CD4-positive, alpha-beta T cell treated with Interleukin-6 for 4 hours (primary cell): ENCODE results near the gene SLC2A10.

Experiments used
- DNase-seq: peaks from one replicate; pipeline ENCODE4 v3.0.0-alpha.2; 2020; ENCODE audit warnings: mixed read lengths

Gene SLC2A10

DNA sequence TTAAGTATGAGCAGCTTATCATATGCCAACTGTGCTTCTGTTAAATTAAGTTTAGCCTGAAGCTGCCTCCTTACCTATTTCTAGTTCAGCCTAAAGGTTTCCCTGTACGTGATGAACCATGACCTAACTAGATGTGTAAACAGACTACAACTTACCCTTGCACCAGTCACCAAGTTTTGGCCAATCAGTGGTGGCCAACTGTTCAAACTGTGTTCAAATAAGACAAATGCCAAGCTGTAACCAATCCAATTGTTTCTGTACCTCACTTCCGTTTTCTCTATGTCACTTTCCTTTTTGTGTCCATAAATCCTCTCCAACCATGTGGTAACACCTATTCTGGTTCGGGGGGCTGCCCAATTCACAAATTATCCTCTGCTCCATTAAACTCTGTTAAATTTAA is 6.0 kb upstream of the SLC2A10 start:
- no peak for DNase-seq

DNA sequence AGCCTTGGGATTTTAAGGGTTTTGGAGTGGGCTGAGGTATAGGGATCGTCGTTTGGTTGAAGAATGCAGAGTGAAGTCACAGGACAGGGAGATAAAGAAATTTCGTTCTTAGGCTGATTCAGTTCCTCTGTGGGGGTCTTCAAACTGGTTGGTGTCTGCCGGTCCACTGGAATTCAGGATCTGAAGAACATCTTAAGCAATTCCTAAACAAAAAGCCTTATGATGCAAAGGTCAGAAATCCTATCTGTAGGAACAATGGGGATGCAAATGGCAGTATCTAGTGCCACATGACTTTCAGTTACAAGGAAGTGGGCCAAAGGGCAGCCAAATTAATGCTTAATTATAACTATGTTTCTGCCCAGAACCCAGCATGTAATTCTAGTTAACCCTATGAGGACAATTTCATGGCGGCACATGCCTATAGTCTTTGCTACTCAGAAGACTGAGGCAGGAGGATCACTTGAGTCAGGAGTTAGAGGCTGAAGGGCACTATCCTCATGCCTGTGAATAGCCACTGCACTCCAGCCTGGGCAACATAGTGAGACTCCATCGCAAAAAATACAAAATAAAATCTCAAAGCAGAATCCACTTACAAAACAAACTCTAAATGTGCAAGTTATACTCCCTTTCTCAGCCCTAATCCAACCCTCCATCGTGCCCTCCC is 4.6 kb upstream of the SLC2A10 start:
- no peak for DNase-seq

DNA sequence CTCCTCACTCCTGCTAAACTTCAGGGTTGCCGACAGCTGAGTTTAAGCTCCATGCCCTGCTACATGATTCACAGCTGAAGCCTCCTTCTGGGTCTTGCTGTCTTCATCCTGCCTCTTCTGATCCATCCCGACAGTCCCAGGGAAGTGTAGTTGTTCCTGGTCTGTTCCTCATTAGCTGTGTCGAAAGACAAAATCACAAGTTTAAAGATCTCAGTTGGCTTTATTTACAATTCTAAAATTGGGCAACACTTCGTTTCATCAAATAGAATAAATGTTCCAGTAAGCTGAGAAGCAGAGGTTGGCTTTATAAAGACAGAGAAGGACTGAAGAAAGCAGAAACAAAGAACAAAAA is 4.1 kb upstream of the SLC2A10 start:
- no peak for DNase-seq

DNA sequence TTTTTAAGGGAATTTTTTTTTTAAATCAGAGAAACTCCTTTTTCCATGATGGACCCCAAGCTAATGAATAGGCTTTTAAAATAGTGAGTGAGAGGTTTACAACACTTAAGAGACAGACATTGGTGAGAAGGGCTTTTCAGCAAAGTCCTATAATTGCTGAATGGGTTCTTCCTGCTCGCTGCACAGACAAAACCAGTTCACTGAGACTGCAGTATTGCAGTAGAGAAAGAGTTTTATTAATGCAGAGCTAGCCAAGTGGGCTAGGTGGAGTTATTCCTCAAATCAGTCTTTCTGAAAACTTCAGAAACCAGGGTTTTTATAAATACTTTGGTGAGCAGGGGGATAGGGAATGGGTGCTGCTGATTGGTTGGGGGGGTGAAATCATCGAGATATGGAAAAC is 3.2 kb upstream of the SLC2A10 start:
- no peak for DNase-seq

DNA sequence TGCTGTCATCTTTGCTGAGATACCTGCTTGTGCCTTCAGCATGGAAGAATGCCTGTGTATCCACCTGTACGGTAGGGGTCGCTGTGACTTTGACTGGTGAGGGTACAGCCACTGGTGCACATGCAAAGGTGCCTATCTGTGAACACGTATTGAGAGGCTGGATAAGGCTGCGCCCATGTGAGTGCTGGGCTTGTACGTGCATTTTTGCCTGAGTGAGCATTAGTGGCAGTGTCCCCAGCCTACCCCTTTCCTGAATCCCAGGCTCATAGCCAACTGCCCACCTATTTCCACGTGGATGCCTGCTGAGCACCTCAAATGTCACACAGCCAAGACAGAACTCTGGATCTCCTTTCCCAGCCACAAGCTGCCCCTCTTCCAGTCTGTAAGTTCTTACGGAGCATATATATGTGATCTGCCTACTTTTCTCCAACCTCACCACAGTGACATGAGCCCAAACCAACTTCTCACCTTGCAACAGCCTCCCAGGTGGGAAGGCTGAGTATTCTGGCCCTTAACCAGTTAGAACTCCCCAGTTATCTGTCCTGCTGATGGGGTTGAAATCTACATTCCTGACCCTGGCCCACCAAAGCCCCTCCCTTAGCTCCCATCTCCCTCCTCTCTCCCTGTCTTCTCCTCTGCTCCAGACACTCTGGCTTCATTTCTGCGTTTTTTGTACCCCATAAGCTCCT is 1.1 kb upstream of the SLC2A10 start:
- DNase-seq: no peak

DNA sequence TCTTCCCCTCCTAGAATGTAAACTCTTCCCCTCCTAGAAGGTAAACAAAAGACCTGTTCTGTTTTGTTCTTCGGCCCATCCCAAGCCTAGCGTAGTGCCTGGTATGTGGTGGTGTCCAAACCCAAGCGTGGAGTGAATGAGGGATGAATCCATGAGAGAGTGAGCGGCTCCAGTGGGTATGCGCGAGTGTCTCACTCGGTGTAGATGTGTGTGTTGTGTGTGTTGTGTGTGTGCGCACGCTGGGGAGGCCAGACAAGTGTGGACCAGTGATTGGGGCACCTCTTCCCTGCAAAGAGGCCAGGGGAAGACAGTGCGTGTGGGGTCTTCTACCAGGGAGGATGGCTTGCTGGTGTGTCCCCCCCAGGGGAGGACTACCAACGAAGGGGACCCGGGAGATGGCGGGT is 392 bp upstream of the SLC2A10 start:
- no peak for DNase-seq

DNA sequence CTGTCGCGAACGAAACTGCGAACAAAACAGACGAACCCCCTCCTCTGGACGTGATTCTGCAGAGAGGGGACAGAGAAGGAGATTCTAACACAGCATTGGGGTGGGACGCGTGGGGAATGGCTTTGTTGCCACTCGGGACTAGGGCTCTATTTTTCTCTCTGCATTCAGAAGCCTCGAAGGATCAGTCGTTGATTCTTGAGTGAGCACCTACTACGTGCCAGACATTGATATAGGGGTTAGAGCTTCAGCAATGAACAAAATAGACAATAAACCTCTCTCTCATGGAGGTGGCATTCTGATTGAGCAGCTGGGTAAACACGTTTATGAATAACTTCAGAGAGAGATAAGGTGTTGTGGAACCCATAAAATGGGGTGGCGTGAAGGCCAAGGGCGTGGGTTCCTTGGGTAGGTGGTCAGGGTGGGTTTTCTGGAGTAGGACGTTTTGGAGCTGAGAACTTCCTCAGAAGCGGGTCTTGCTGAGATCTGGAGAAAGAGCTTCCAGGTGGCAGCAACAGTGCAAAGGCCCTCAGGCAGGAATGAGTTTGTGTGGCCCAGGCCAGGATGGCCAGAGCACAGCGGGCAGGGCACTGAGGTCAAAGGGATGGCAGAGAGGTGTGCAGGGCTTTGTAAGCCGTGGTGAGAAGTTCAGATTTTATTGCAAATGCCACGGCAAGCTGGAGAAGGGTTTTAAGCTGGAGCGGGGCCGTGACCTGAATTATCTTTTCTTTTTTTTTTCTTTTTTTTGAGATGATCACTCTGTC is 884 bp downstream of the SLC2A10 start:
- DNase-seq: no peak

DNA sequence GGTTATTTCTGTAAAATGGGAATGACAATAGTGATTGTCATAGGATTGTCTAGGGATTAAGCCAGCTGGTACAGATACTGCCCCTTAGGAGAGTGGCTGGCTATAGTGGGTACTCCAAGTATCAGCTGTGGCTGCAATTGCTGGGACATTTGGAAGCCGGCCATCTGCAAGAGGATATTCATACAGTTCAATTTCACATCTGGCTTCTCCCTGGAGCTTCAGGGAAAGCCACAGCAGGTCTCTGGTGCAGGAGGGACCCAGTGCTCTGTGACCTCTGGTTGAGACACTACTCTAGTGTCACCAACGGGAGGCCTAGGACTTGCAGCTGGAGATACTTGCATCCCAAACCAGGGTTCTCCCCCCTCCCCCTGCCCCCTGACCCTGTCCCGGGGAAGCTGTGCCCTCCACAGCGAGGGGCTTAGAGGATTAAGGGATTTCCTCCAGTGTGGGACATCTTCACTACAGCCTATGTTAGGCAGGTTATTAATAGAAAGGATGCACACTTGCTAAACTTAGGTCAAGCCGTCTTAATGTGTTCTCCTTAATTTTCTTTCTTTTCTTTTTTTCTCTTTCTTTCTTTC is 2.7 kb downstream of the SLC2A10 start:
- no peak for DNase-seq

DNA sequence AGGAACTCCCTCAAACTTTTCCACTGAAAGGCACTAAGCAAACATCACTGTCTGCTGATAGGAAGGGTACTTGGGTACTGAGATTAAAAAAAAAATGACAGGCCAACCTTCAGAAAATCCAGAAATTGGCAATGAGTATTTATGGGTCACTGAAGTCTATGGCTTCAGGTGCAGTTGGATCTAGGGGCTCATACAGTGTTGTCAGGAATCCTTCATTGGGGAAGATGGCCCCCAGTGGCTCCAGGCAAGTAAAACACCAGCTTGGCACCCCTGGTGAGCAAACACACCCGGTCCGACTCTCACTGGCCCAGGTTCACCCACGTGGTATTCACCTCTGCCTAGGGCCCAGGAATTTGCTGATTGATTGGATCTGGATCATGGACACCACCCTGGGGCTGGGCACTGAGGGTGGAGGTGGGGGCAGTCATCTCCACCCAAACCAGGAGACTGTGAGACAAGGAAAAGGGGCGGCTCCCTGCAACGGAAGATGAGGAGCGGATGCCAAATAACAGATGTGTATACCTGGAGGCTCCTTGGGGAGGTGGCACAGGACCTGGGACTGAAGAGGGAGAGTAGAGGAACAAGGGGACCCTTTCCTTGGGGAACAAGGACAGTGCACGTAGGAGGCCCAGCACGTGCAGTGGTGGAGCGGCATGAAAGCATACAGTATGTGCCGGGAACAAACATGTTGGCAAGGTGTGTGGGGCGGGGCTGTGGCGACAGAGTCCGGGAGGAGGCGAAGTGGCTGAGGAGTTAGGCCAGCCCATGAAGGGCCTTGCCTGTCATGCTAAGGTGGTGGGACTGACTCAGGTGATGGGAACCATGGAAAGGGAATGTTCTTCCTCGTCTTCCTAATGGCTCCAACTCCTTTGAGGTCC is 4.7 kb downstream of the SLC2A10 start:
- no peak for DNase-seq

DNA sequence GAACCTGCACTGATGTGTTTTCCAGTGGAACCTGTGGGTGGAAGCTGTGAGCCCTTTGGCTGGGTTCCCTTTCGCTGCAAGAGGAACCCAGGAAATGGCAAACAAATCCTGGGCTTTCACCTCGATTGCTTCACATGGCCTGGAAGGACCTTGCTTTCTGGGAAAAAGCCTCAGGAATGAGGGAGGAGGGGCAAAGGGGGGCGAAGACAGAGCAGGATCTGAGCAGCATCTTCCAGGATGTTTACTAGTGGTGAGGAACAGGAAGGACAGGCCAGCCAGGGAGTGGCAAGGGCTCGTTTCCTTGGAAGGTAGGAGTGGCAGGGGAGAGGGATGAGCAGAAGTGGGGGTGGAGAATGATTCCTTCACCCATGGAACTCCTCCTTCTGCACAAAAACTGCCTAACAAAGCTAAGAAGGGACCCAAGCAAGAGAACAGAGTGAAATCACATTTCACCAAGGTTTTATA is 5.9 kb downstream of the SLC2A10 start:
- DNase-seq: no peak

DNA sequence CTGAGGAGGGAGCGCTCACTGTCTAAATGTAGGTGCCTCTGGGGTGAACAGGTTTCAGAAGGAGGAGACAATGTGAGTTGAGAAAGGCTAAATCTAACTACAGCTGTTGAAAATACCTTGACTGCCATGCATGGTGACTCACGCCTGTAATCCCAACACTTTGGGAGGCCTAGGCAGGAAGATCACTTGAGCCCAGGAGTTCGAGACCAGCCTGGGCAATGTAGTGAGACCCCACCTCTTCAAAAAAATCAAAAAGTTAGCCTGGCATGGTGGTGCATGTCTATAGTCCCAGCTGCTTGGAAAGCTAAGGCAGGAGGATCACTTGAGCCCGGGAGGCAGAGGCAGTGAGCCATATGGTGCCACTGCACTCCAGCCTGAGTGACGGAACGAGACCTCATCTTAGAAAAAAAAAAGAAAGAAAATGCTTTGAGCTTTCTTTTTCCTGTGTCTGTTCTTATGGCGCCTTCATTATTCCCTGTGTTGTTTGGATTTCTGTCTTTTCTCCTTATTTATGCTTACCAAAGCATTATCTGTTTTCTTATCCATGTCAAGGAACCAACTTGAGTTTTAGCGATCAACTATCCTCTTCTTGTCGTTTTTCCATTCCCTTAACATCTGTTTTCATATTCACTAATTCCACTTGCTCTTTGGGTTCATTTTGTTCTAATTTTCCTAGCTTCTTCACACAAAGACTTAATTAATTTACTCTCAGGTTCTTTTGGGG is 8.5 kb downstream of the SLC2A10 start:
- no peak for DNase-seq

DNA sequence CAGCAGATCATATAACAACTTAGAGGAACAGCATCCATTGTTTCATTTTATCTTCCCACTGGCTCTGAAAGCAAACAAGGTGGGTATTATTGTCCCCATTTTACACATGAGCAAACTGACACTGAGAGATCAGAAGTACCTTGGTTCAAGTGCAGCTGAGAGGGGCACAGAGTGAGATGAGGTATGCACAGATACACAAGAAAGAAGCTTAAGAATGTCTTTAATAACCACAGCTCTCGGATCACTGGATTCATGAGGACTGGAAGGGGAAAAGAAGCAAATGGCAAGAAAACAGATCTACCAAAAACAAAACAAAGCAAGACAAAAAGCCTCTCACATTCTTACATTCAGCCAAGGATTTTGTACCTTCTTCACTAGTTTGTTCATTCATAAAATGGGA is 10.6 kb downstream of the SLC2A10 start:
- no peak for DNase-seq

DNA sequence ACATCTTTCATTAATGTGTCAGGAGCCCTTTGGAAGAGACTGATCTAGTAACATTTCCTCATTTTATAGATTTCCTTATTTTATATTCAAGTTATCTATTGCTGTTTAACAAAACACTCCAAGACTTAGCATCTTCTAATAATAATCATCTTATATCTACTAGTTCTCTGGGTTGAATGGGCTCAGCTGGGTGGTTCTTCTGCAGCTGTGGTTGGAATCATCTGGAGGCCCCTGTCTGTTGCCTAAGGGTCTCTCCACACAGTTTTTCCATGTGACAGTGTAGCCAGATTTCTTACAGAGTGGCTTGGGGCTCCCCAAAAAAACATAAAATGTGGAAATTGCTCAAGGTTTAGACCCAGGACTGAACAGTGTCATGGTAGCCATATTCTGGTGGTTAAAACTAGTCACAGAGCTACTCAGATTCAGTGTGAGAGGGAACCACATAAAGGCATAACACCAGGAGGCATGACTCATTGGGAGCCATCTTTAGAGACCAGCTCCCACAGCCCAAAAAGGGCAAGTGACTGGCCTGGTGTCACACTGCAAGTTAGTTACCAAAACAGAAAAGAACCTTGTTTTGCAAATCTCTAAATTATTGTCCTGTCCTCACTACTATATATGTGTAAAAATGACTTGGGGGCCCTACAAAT is 11.5 kb downstream of the SLC2A10 start:
- no peak for DNase-seq

DNA sequence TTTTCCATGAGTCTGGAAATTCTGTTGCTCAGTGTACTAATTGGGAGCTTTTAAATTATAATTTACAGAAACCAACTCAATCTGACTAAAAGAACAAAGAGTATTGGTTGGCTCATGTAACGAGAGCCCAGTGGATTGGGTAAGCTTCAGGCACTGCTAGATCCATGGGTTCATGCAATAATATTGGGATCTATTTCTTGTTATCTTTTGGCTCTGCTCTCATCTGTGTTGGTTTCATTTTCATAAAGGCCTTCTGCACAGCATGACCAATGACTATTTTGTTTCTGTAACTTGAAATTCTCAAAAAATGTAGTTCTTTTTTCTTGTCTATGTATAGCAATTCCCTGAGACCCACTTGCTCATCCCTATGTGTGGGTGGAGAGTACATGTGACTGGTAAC is 12.0 kb downstream of the SLC2A10 start:
- DNase-seq: no peak

DNA sequence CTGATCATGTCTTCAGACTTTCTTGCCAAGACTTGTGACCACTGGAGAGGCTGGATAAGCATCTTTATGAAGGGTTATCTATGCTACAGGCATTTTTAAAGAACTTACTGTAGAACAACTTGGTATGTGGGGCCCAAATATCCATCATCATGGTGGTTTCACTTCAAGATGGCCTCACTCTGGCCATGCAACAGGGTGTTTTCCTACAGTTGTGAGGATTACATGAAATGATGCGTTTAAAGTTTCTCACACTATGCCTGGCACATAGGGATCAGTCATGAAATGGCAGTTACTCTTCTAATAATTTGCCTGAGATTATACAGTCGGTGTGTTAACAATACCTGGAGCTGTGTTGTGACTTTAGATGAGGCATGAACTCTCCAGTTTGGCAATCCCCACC is 13.0 kb downstream of the SLC2A10 start:
- DNase-seq: no peak

DNA sequence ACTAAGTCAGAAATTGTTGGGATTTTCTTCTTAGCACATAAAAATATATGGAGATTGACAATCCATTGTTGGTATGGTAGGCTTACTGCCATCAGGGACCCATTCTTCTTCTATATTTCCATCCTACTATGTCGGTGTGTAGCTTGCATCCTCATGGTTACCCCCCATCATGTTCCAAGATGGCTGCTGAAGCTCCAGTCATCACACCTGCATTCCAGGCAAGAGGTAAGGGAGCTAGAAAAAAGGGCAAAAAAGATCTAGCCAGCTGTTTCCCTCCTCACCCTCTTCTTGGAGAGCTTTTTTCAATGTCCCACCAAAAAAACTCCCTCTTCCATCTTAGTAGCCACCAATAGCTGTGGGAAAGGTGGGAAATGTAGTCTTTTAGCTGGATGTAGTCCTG is 13.6 kb downstream of the SLC2A10 start:
- no peak for DNase-seq

DNA sequence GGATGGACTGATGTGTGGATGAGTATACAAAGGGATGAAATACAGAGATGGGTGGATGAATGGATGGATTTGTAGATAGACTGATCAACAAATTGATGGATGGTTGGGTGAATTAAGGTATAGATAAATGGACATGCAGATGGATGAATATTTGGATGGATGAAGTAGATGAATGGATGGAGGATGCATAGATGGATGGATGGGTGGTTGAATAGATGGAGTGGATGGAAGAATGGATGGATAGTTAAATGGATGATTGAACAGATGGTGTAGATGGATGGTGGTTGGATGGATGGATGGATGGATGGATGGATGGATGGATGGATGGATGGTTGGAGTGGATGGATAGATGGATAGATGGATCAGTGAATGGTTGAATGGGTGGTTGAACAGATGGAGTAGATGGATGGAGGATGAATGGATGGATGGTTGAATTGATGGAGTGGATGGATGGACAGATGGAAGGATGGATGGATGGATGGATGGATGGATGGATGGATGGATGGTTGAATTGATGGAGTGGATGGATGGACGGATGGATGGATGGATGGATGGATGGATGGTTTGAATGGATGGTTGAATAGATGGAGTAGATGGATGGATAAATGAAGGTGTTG is 15.0 kb downstream of the SLC2A10 start:
- DNase-seq: no peak

DNA sequence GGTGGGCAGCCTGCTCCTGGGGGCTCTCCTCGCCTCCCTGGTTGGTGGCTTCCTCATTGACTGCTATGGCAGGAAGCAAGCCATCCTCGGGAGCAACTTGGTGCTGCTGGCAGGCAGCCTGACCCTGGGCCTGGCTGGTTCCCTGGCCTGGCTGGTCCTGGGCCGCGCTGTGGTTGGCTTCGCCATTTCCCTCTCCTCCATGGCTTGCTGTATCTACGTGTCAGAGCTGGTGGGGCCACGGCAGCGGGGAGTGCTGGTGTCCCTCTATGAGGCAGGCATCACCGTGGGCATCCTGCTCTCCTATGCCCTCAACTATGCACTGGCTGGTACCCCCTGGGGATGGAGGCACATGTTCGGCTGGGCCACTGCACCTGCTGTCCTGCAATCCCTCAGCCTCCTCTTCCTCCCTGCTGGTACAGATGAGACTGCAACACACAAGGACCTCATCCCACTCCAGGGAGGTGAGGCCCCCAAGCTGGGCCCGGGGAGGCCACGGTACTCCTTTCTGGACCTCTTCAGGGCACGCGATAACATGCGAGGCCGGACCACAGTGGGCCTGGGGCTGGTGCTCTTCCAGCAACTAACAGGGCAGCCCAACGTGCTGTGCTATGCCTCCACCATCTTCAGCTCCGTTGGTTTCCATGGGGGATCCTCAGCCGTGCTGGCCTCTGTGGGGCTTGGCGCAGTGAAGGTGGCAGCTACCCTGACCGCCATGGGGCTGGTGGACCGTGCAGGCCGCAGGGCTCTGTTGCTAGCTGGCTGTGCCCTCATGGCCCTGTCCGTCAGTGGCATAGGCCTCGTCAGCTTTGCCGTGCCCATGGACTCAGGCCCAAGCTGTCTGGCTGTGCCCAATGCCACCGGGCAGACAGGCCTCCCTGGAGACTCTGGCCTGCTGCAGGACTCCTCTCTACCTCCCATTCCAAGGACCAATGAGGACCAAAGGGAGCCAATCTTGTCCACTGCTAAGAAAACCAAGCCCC is 16.0 kb downstream of the SLC2A10 start:
- DNase-seq: no peak

DNA sequence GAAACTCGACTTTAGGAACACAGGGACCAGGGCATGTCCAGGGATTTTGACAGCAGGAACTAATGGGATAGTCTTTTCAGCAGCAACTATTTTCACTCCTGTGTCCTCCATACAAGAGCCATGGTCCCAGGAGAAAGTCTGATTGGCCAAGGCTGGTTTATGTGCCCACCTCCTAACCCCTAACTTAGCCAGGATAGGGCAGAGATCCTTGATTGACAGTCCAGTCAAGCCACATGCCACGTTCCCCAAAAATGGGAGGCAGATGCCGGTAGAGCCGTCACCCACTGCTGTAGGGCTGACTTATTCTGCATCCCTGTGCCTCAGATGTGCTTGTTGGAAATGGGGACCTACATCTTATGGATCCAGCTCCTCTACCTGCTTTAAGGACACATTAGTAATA is 22.3 kb downstream of the SLC2A10 start:
- no peak for DNase-seq

DNA sequence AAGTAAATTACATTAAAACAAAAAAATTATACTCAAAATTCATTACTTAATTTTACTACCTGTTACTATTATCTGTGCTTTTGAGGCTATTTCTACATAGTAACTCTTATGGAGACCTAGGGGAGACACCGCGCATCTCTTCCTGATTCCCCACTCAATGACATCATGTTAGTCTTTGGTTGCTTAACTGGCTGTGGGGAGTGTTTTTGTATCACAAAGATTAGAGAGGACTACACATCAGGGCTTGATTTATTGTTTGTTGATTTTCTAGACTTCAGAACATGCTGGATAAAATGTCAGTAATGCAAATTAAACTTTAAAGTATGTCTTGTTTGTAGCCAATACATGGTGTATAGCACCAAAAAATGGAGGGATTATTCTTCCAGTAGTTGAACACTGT is 26.0 kb downstream of the SLC2A10 start:
- no peak for DNase-seq
